ENCODE results near the gene NFKB2. TPM values are rescaled to one million over a fixed set of nuclear protein-coding genes. Genes with fewer than 3 reads are reported as not detected.

The NFKB2 gene
- polyA plus RNA-seq, 10 donors, result 13.6 to 18.0 (median 15.7) TPM

- no peak for DNase-seq
These were observed 12.7 kb downstream of the NFKB2 start for GRCh38 chr10:102408131-102408727.

- peak; percentile 32 to 88 (median 69) for DNase-seq
These were observed 13.5 kb downstream of the NFKB2 start for GRCh38 chr10:102408728-102409603.

GRCh38 chr10:102409604-102410428 is 14.3 kb downstream of the NFKB2 start:
- DNase-seq, result no peak

GRCh38 chr10:102410429-102411073 is 15.0 kb downstream of the NFKB2 start:
- peak in 2 of 3 donors; percentile 76 to 90 for DNase-seq

GRCh38 chr10:102411341-102412255 is 16.1 kb downstream of the NFKB2 start:
- DNase-seq, result no peak

- DNase-seq, result no peak
These were observed 16.8 kb downstream of the NFKB2 start for GRCh38 chr10:102412293-102412692.

- DNase-seq, result no peak
These were observed 17.7 kb downstream of the NFKB2 start for GRCh38 chr10:102413053-102413705.

- DNase-seq, result no peak
These were observed 18.5 kb downstream of the NFKB2 start for GRCh38 chr10:102413806-102414561.

- no peak for DNase-seq
These were observed 19.2 kb downstream of the NFKB2 start for GRCh38 chr10:102414749-102415148.

- DNase-seq, result no peak
These were observed 20.8 kb downstream of the NFKB2 start for GRCh38 chr10:102416283-102416682.

- no peak for DNase-seq
These were observed 21.2 kb downstream of the NFKB2 start for GRCh38 chr10:102416695-102417094.

- no peak for DNase-seq
These were observed 23.2 kb downstream of the NFKB2 start, which contains the start of gene PSD for GRCh38 chr10:102418622-102419268. PSD (minus strand) TSS chr10:102418785; CDS start chr10:102417038, 1,747 bp downstream.

GRCh38 chr10:102419269-102420180 is 24.0 kb downstream of the NFKB2 start:
- peak in 2 of 3 donors; percentile 74 to 77 for DNase-seq

GRCh38 chr10:102420181-102420713 is 24.7 kb downstream of the NFKB2 start:
- no peak for DNase-seq

- DNase-seq, result peak; percentile 97 to 99 (median 98)
These were observed 25.4 kb downstream of the NFKB2 start, which contains the start of gene FBXL15 for GRCh38 chr10:102420714-102421506. FBXL15 (plus strand) TSS chr10:102420836; CDS start chr10:102421130, 294 bp downstream.

GRCh38 chr10:102421507-102421756 is 25.9 kb downstream of the NFKB2 start:
- no peak for DNase-seq
